SK-N-SH (cell line): ENCODE results near the gene ARHGEF12. TPM values are rescaled to one million over a fixed set of nuclear protein-coding genes. Genes with fewer than 3 reads are reported as not detected.

ENCODE experiments used
- CTCF ChIA-PET: fragments of 300-600, 350-600 bp; formaldehyde crosslinking; extraction: SDS; loops from one replicate; lab custom pipeline; 2021; lab: Yijun Ruan, JAX
- POLR2A ChIA-PET: fragments of 350-600 bp; sonication (Branson Sonifier 250); formaldehyde crosslinking; extraction: SDS; loops from one replicate; lab custom pipeline; 2020; ENCODE audit warnings: antibody characterized with exemption, inconsistent platforms; lab: Yijun Ruan, JAX
- DNase-seq: peaks from one replicate; pipeline ENCODE4 v3.0.0; 2012
- H2AFZ ChIP-seq: fragments of 200-600 bp; sonication (generic); 2 replicates; pipeline ENCODE4 v1.8.1; 2016; ENCODE audit warnings: antibody characterized with exemption, mild to moderate bottlenecking, low read depth
- H3F3A ChIP-seq: fragments of 200-600 bp; sonication (generic); replicated peaks from 2 replicates; pipeline ENCODE3; 2016; ENCODE audit warnings: antibody characterized with exemption, mild to moderate bottlenecking; ENCODE audit not compliant: insufficient read depth
- H3K27ac ChIP-seq, 2 experiments: fragments of 200-500 bp in 1 of 2; fragments of 200-600 bp in 1 of 2; sonication (Bioruptor generic) in 1 of 2; sonication (generic), shearing (Covaris generic) in 1 of 2; 2 replicates each; pipeline versions ENCODE4 v1.5.1 to v1.6.1; 2014 to 2016; ENCODE audit warnings: low read depth in 2 of 2, inconsistent platforms in 1 of 2, low read length in 1 of 2, mild to moderate bottlenecking in 1 of 2, mixed read lengths in 1 of 2
- H3K27me3 ChIP-seq: fragments of 200-600 bp; sonication (generic), shearing (Covaris generic); 2 replicates; pipeline ENCODE4 v1.6.1; 2016; ENCODE audit warnings: mixed run types; ENCODE audit not compliant: insufficient read depth
- H3K36me3 ChIP-seq, 2 experiments: fragments of 200-500 bp in 1 of 2; fragments of 200-600 bp in 1 of 2; sonication (Bioruptor generic) in 1 of 2; sonication (generic) in 1 of 2; replicated peaks in 1 of 2; 2 replicates each; pipeline versions ENCODE3 to v1.5.1; 2014 to 2016; ENCODE audit warnings: low read length in 1 of 2, mild to moderate bottlenecking in 1 of 2; ENCODE audit not compliant: insufficient read depth in 2 of 2, control insufficient read depth in 1 of 2
- H3K4me1 ChIP-seq, 2 experiments: fragments of 200-500 bp in 1 of 2; fragments of 200-600 bp in 1 of 2; sonication (Bioruptor generic) in 1 of 2; sonication (generic), shearing (Covaris generic) in 1 of 2; 2 replicates each; pipeline versions ENCODE4 v1.5.1 to v1.6.1; 2014 to 2016; ENCODE audit warnings: low read depth in 1 of 2, low read length in 1 of 2, mixed run types in 1 of 2; ENCODE audit not compliant: insufficient read depth in 2 of 2, control insufficient read depth in 1 of 2
- H3K4me2 ChIP-seq: fragments of 200-600 bp; sonication (generic), shearing (Covaris generic); 2 replicates; pipeline ENCODE4 v1.6.1; 2017; ENCODE audit warnings: mixed run types
- H3K4me3 ChIP-seq, 2 experiments: fragments of 200-500 bp in 1 of 2; fragments of 200-600 bp in 1 of 2; sonication (Bioruptor generic) in 1 of 2; sonication (generic), shearing (Covaris generic) in 1 of 2; 2 replicates each; pipeline versions ENCODE4 v1.5.1 to v1.8.1; 2014 to 2016; ENCODE audit warnings: low read depth in 2 of 2, inconsistent platforms in 1 of 2, low read length in 1 of 2, mild to moderate bottlenecking in 1 of 2, mixed read lengths in 1 of 2, moderate library complexity in 1 of 2
- H3K79me2 ChIP-seq: fragments of 200-600 bp; sonication (generic); 2 replicates; pipeline ENCODE4 v1.8.1; 2017; ENCODE audit warnings: mild to moderate bottlenecking; ENCODE audit not compliant: insufficient read depth
- H3K9ac ChIP-seq: fragments of 200-600 bp; sonication (generic); 2 replicates; pipeline ENCODE4 v1.6.1; 2017; ENCODE audit warnings: mixed run types
- H3K9me2 ChIP-seq: fragments of 200-600 bp; sonication (generic); 2 replicates; pipeline ENCODE4 v1.6.1; 2017; ENCODE audit warnings: mixed run types
- H3K9me3 ChIP-seq: fragments of 200-600 bp; sonication (generic); 2 replicates; pipeline ENCODE4 v1.6.1; 2017; ENCODE audit warnings: mixed run types, mild to moderate bottlenecking, moderate library complexity
- H4K20me1 ChIP-seq: fragments of 200-600 bp; sonication (generic); 2 replicates; pipeline ENCODE4 v1.6.1; 2017; ENCODE audit warnings: mild to moderate bottlenecking, mixed run types; ENCODE audit not compliant: insufficient read depth
- ELF1 ChIP-seq: IDR thresholded peaks from 2 replicates; pipeline ENCODE4 v1.4.0; 2012
- FOSL2 ChIP-seq: IDR thresholded peaks from 2 replicates; pipeline ENCODE4 v1.4.0; 2012; ENCODE audit warnings: low read depth, mild to moderate bottlenecking, moderate library complexity, borderline replicate concordance
- FOXJ3 ChIP-seq: sonication (generic); formaldehyde crosslinking; IDR thresholded peaks from 2 replicates; pipeline ENCODE4 v1.5.1; 2020; ENCODE audit warnings: mild to moderate bottlenecking, missing genetic modification reagents
- MEF2A ChIP-seq: IDR thresholded peaks from 2 replicates; pipeline ENCODE4 v1.4.0; 2012; ENCODE audit warnings: low read depth, borderline replicate concordance
- MXI1 ChIP-seq: IDR thresholded peaks from 2 replicates; pipeline ENCODE4 v1.6.1; 2012; ENCODE audit warnings: mild to moderate bottlenecking, low read depth, low read length, improper control_type of control experiment
- NFIC ChIP-seq: IDR thresholded peaks from 2 replicates; pipeline ENCODE4 v1.4.0; 2012; ENCODE audit warnings: borderline replicate concordance
- NRF1 ChIP-seq: IDR thresholded peaks from 2 replicates; pipeline ENCODE4 v1.6.1; 2012; ENCODE audit warnings: low read depth, mild to moderate bottlenecking, low read length
- POLR2AphosphoS5 ChIP-seq: IDR thresholded peaks from 2 replicates; pipeline ENCODE4 v1.6.1; 2012; ENCODE audit warnings: low read depth, low read length
- RAD21 ChIP-seq: IDR thresholded peaks from 2 replicates; pipeline ENCODE4 v1.6.1; 2012; ENCODE audit warnings: mild to moderate bottlenecking, low read length
- RCOR1 ChIP-seq: fragments of 150-350 bp; IDR thresholded peaks from 2 replicates; pipeline ENCODE4 v1.6.1; 2017; ENCODE audit warnings: antibody characterized with exemption, low read length
- RFX5 ChIP-seq: IDR thresholded peaks from 2 replicates; pipeline ENCODE4 v1.6.1; 2012; ENCODE audit warnings: mild to moderate bottlenecking, improper control_type of control experiment, low read length
- SIN3A ChIP-seq: IDR thresholded peaks from 2 replicates; pipeline ENCODE4 v1.6.1; 2012; ENCODE audit warnings: low read depth, mild to moderate bottlenecking, low read length, moderate library complexity, borderline replicate concordance
- SMC3 ChIP-seq: IDR thresholded peaks from 2 replicates; pipeline ENCODE4 v1.6.1; 2012; ENCODE audit warnings: low read depth, low read length, improper control_type of control experiment
- TAF1 ChIP-seq: IDR thresholded peaks from 2 replicates; pipeline ENCODE4 v1.6.1; 2012; ENCODE audit warnings: low read depth, mild to moderate bottlenecking, low read length, moderate library complexity, borderline replicate concordance
- TCF12 ChIP-seq: IDR thresholded peaks from 2 replicates; pipeline ENCODE4 v1.4.0; 2012
- YY1 ChIP-seq: IDR thresholded peaks from 2 replicates; pipeline ENCODE4 v1.4.0; 2012; ENCODE audit warnings: low read depth, mild to moderate bottlenecking
- WGBS: methylation state at CpG from one replicate; pipeline ENCODE4 v1.1.6; 2017; ENCODE audit warnings: low lambda C conversion rate; 5-methylcytosine and 5-hydroxymethylcytosine counted together
- polyA plus RNA-seq, 3 experiments: library from polyadenylated mRNA; depleted of rRNA; stranded (reverse); fragments of >200 nt; gene quantifications; 2 replicates each; pipeline ENCODE4 v1.2.3, GENCODE V29; 2012
- TF ChIP-seq, protein P1 (sequence below): IDR thresholded peaks from 2 replicates; pipeline ENCODE4 v1.4.0; 2012; ENCODE audit warnings: low read depth
- TF ChIP-seq, protein P2 (sequence below): IDR thresholded peaks from 2 replicates; pipeline ENCODE4 v1.6.1; 2012; ENCODE audit warnings: mild to moderate bottlenecking, low read depth, low read length, moderate library complexity
- TF ChIP-seq, protein P3 (sequence below): fragments of 150-350 bp; IDR thresholded peaks from 2 replicates; pipeline ENCODE4 v1.6.1; 2016; ENCODE audit warnings: mild to moderate bottlenecking, low read depth, low read length
- TF ChIP-seq, protein P4 (sequence below): fragments of 200-600 bp; sonication (generic); IDR thresholded peaks from 2 replicates; pipeline ENCODE4 v1.6.1; 2017; ENCODE audit warnings: antibody characterized with exemption, mild to moderate bottlenecking, moderate library complexity

ARHGEF12 gene
- polyA plus RNA-seq, 1 of the 3 experiments (the other 2 are of a cell fraction) = 12.3 TPM

DNA sequence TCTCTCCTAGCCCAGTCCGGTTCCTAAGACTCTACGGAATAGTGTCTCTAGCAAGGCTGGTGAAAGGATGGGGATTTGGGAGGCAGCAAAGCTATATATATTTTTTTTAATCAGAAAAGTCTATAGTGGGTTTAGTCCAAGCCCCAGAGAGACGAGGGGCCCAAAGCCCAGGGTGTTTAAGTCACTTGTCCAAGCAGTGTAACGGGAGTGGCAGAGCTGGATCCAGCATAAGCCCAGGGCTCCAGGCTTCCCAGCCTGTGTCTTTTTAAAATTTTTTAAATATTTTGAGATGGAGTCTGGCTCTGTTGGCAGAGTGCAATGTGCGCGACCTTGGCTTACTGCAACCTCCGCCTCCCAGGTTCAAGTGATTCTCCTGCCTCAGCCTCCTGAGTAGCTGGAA is 182.1 kb downstream of the ARHGEF12 start (continued):
- no peak for TF ChIP-seq MXI1
- TF ChIP-seq RFX5 = no peak
- no peak for TF ChIP-seq FOXJ3 (CRISPR knock-in tag)
- TF ChIP-seq SMC3 = no peak
- TF ChIP-seq SIN3A = no peak
- no peak for TF ChIP-seq MEF2A
- TF ChIP-seq, all 33 proteins: peak for 0

DNA sequence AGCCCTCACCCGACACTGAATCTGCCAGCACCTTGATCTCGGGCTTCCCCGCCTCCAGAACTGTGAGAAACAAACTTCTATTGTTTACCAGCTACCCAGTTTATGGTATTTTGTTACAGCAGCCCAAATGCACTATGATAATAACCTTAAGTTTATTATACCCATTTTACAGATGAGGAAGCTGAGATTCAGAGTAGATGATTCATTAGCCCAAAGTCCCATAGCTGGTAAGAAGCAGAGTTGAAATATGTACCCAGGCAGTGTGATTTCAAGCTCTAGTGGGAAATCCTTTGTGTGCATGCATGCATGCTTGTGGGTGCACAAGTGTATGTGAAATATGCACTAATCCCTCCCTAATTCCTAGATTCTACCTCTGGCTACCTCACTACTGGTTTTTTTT is 183.3 kb downstream of the ARHGEF12 start:
- H3F3A ChIP-seq = no peaks in the 10 kb centered on the region
- no peaks in the 10 kb centered on the region for H4K20me1 ChIP-seq
- no peak overlapping the region for H3K4me3 ChIP-seq
- H3K4me2 ChIP-seq = no peak overlapping the region
- H3K4me1 ChIP-seq = peaks cover 0 to 21% of the 10 kb centered on the region in 2 experiments; a peak in 1 of 4 replicates
- no peak overlapping the region for H3K27ac ChIP-seq
- no peaks in the 10 kb centered on the region for H3K79me2 ChIP-seq
- ChIA-PET CTCF (interaction anchor here (1.3 to 1.6 kb wide), 3 partner anchors 8 to 282 kb away, joined by 4 to 6 read pairs (median 4); partner anchors contain the start of gene GRIK4), POLR2A (no interaction called here)
- no peaks in the 10 kb centered on the region for H3K9me2 ChIP-seq
- no peak overlapping the region for H3K9ac ChIP-seq
- H2AFZ ChIP-seq = no peak overlapping the region
- 65% methylated on average over 3 of the region's 3 CpGs for WGBS
- no peaks in the 10 kb centered on the region for H3K36me3 ChIP-seq
- no peak for DNase-seq
- no peak for TF ChIP-seq SIN3A
- TF ChIP-seq RFX5 = no peak
- no peak for TF ChIP-seq YY1
- TF ChIP-seq POLR2AphosphoS5 = no peak
- TF ChIP-seq, protein P1, sequence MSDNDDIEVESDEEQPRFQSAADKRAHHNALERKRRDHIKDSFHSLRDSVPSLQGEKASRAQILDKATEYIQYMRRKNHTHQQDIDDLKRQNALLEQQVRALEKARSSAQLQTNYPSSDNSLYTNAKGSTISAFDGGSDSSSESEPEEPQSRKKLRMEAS = no peak
- TF ChIP-seq RAD21 = no peak
- TF ChIP-seq, protein P2, sequence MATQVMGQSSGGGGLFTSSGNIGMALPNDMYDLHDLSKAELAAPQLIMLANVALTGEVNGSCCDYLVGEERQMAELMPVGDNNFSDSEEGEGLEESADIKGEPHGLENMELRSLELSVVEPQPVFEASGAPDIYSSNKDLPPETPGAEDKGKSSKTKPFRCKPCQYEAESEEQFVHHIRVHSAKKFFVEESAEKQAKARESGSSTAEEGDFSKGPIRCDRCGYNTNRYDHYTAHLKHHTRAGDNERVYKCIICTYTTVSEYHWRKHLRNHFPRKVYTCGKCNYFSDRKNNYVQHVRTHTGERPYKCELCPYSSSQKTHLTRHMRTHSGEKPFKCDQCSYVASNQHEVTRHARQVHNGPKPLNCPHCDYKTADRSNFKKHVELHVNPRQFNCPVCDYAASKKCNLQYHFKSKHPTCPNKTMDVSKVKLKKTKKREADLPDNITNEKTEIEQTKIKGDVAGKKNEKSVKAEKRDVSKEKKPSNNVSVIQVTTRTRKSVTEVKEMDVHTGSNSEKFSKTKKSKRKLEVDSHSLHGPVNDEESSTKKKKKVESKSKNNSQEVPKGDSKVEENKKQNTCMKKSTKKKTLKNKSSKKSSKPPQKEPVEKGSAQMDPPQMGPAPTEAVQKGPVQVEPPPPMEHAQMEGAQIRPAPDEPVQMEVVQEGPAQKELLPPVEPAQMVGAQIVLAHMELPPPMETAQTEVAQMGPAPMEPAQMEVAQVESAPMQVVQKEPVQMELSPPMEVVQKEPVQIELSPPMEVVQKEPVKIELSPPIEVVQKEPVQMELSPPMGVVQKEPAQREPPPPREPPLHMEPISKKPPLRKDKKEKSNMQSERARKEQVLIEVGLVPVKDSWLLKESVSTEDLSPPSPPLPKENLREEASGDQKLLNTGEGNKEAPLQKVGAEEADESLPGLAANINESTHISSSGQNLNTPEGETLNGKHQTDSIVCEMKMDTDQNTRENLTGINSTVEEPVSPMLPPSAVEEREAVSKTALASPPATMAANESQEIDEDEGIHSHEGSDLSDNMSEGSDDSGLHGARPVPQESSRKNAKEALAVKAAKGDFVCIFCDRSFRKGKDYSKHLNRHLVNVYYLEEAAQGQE = no peak
- TF ChIP-seq MEF2A = no peak
- no peak for TF ChIP-seq TCF12
- TF ChIP-seq NRF1 = no peak
- TF ChIP-seq, protein P3, sequence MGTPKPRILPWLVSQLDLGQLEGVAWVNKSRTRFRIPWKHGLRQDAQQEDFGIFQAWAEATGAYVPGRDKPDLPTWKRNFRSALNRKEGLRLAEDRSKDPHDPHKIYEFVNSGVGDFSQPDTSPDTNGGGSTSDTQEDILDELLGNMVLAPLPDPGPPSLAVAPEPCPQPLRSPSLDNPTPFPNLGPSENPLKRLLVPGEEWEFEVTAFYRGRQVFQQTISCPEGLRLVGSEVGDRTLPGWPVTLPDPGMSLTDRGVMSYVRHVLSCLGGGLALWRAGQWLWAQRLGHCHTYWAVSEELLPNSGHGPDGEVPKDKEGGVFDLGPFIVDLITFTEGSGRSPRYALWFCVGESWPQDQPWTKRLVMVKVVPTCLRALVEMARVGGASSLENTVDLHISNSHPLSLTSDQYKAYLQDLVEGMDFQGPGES = no peak
- TF ChIP-seq, protein P4, sequence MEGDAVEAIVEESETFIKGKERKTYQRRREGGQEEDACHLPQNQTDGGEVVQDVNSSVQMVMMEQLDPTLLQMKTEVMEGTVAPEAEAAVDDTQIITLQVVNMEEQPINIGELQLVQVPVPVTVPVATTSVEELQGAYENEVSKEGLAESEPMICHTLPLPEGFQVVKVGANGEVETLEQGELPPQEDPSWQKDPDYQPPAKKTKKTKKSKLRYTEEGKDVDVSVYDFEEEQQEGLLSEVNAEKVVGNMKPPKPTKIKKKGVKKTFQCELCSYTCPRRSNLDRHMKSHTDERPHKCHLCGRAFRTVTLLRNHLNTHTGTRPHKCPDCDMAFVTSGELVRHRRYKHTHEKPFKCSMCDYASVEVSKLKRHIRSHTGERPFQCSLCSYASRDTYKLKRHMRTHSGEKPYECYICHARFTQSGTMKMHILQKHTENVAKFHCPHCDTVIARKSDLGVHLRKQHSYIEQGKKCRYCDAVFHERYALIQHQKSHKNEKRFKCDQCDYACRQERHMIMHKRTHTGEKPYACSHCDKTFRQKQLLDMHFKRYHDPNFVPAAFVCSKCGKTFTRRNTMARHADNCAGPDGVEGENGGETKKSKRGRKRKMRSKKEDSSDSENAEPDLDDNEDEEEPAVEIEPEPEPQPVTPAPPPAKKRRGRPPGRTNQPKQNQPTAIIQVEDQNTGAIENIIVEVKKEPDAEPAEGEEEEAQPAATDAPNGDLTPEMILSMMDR = no peak
- TF ChIP-seq FOSL2 = no peak
- no peak for TF ChIP-seq FOXJ3 (CRISPR knock-in tag)
- no peak for TF ChIP-seq NFIC
- no peak for TF ChIP-seq ELF1
- no peak for TF ChIP-seq TAF1
- TF ChIP-seq RCOR1 = no peak
- H3K9me3 ChIP-seq = no peaks in the 10 kb centered on the region
- H3K27me3 ChIP-seq = no peaks in the 10 kb centered on the region
